KMS-11 (cell line): Measurements from ENCODE around the gene TMEM212.

Source experiments
- H2AFZ ChIP-seq: fragments of 200-600 bp; sonication (generic); 2 replicates; pipeline ENCODE4 v1.6.1; 2016; ENCODE audit warnings: antibody characterized with exemption, mixed run types, low read depth
- H3K27ac ChIP-seq: fragments of 200-600 bp; sonication (generic); 2 replicates; pipeline ENCODE4 v1.6.1; 2016; ENCODE audit warnings: mild to moderate bottlenecking, mixed run types
- H3K27me3 ChIP-seq: fragments of 200-600 bp; sonication (generic); 2 replicates; pipeline ENCODE4 v1.6.1; 2017; ENCODE audit warnings: mild to moderate bottlenecking, low read depth, mixed run types, moderate library complexity; ENCODE audit not compliant: insufficient read depth
- H3K36me3 ChIP-seq: fragments of 200-600 bp; sonication (generic); 2 replicates; pipeline ENCODE4 v1.6.1; 2017; ENCODE audit warnings: mild to moderate bottlenecking, mixed run types; ENCODE audit not compliant: insufficient read depth
- H3K4me1 ChIP-seq: fragments of 200-600 bp; sonication (generic); 2 replicates; pipeline ENCODE4 v1.6.1; 2016; ENCODE audit warnings: mild to moderate bottlenecking, low read depth, mixed run types; ENCODE audit not compliant: poor library complexity, severe bottlenecking
- H3K4me2 ChIP-seq: fragments of 200-600 bp; sonication (generic); 2 replicates; pipeline ENCODE4 v1.7.0; 2016; ENCODE audit warnings: mild to moderate bottlenecking, mixed run types
- H3K4me3 ChIP-seq: fragments of 200-600 bp; sonication (generic); IDR thresholded peaks from 2 replicates; pipeline ENCODE4 v1.6.1; 2017; ENCODE audit warnings: low read depth, low read length, mixed read lengths; ENCODE audit not compliant: insufficient read depth
- H3K79me2 ChIP-seq: fragments of 200-600 bp; sonication (generic); 2 replicates; pipeline ENCODE4 v1.6.1; 2016; ENCODE audit warnings: low read depth, mixed run types; ENCODE audit not compliant: insufficient read depth
- H3K9ac ChIP-seq: fragments of 200-600 bp; sonication (generic); 2 replicates; pipeline ENCODE4 v1.6.1; 2016; ENCODE audit warnings: mild to moderate bottlenecking, mixed run types
- H4K20me1 ChIP-seq: fragments of 200-600 bp; sonication (generic); 2 replicates; pipeline ENCODE4 v1.6.1; 2016; ENCODE audit warnings: mild to moderate bottlenecking, mixed run types; ENCODE audit not compliant: insufficient read depth
- TF ChIP-seq, protein P1 (sequence below): fragments of 200-600 bp; sonication (generic); conservative IDR thresholded peaks from 2 replicates; pipeline ENCODE4 v1.6.1; 2017; ENCODE audit warnings: low read depth, mild to moderate bottlenecking, antibody characterized with exemption, low read length, moderate library complexity, mixed read lengths

Gene TMEM212

DNA sequence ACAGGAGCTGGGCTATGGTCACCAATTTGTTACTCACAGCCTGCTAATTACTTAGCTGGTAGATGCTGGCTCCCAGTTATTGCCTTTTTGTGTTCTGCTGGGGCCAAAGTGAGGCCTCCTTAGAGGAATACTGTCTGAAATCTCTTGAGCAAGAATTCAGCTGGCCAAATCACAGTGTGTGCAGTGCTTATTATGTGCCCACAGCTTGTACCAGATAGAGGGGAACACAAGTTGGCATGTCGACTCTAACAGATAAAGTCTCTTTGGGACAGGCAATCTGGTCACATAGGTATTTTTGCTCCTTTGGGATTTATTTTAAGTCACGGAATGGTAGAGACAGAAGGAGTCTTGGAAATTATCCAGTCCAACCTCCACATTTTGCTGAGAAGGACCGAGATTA, 6.3 kb upstream of the TMEM212 start:
- H3K27ac ChIP-seq: no peak overlapping the region

DNA sequence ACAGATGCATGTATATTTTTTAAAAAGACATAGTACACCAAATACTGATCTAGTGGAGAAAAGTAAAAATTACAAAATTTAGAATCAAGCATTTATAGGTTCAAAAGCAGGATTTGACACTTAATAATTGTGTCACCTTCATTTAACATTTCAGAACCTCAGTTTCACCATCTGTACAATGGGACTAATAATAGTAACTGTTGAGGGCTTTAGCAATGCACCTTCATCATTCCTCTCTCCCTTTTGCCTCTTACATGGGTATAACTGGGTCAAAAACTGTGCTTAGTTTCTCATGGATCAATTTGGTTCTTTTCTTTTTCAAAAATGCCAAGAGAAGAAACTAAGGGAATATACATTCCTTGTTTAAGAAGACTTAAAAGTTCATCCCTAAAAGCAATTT, 5.5 kb upstream of the TMEM212 start:
- H3K27ac ChIP-seq: no peak overlapping the region
- no peaks in the 10 kb centered on the region for H3K79me2 ChIP-seq
- TF ChIP-seq, protein P1, sequence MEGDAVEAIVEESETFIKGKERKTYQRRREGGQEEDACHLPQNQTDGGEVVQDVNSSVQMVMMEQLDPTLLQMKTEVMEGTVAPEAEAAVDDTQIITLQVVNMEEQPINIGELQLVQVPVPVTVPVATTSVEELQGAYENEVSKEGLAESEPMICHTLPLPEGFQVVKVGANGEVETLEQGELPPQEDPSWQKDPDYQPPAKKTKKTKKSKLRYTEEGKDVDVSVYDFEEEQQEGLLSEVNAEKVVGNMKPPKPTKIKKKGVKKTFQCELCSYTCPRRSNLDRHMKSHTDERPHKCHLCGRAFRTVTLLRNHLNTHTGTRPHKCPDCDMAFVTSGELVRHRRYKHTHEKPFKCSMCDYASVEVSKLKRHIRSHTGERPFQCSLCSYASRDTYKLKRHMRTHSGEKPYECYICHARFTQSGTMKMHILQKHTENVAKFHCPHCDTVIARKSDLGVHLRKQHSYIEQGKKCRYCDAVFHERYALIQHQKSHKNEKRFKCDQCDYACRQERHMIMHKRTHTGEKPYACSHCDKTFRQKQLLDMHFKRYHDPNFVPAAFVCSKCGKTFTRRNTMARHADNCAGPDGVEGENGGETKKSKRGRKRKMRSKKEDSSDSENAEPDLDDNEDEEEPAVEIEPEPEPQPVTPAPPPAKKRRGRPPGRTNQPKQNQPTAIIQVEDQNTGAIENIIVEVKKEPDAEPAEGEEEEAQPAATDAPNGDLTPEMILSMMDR: no peak
- no peak overlapping the region for H3K4me2 ChIP-seq
- no peaks in the 10 kb centered on the region for H4K20me1 ChIP-seq
- H3K9ac ChIP-seq: no peak overlapping the region
- no peaks in the 10 kb centered on the region for H3K27me3 ChIP-seq
- no peak overlapping the region for H2AFZ ChIP-seq
- no peak overlapping the region for H3K4me3 ChIP-seq
- H3K36me3 ChIP-seq: no peaks in the 10 kb centered on the region
- peaks cover 6% of the 10 kb centered on the region for H3K4me1 ChIP-seq

More for the DNA sequence above, 6.3 kb upstream of the TMEM212 start:
- no peaks in the 10 kb centered on the region for H4K20me1 ChIP-seq
- H3K27me3 ChIP-seq: no peaks in the 10 kb centered on the region
- H3K4me1 ChIP-seq: peaks cover 6% of the 10 kb centered on the region
- H3K79me2 ChIP-seq: no peaks in the 10 kb centered on the region
- H3K9ac ChIP-seq: no peak overlapping the region
- TF ChIP-seq, protein P1: no peak
- H2AFZ ChIP-seq: no peak overlapping the region
- no peak overlapping the region for H3K4me2 ChIP-seq
- no peaks in the 10 kb centered on the region for H3K36me3 ChIP-seq
- no peak overlapping the region for H3K4me3 ChIP-seq

DNA sequence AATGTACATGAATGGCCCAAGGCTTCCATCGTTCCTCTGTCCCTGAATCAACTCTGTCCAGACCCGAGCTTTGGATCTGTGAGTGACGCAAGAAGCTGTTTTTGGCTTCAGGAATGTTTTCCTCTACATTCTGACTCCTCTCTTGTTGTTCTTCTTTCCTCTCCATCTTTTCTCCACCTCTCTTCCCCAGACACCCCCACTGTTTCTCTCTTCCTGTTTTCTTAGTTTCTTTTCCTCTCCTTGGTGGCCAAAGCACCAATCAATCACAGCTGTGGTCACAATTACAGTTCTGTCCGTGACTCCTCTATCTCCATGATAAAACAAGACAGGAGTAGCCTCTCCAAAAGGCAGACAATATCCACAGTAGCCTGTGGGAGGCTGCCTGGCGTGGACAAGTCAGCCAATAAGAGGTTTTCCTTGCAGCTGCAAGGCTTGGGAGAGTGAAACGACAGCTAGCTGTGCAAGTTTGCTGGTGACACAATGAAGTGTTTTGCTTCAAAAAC, 4.9 kb upstream of the TMEM212 start:
- no peak overlapping the region for H3K4me3 ChIP-seq
- no peak overlapping the region for H2AFZ ChIP-seq
- H4K20me1 ChIP-seq: no peaks in the 10 kb centered on the region
- no peaks in the 10 kb centered on the region for H3K36me3 ChIP-seq
- H3K4me2 ChIP-seq: no peak overlapping the region
- H3K4me1 ChIP-seq: peaks cover 6% of the 10 kb centered on the region
- H3K9ac ChIP-seq: no peak overlapping the region
- H3K79me2 ChIP-seq: no peaks in the 10 kb centered on the region
- no peaks in the 10 kb centered on the region for H3K27me3 ChIP-seq
- TF ChIP-seq, protein P1: no peak
- no peak overlapping the region for H3K27ac ChIP-seq

DNA sequence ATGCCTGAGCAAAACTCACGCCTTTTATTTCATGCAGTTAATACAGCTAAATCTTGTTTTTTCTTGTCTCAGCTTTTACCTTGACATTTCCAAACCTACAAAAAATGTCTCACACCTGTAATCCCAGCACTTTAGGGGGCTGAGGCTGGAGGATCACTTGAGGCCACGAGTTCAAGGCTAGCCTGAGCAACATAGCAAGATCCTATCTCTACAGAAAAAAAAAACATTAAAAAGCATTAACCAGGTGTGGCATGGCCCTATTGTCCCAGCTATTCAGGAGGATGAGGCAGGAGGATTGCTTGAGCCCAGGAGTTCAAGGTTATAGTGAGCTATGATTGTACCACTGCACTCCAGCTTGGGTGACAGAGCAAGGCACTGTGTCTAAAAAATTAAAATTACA, 3.9 kb upstream of the TMEM212 start:
- no peaks in the 10 kb centered on the region for H3K79me2 ChIP-seq
- no peak overlapping the region for H3K4me3 ChIP-seq
- H3K9ac ChIP-seq: no peak overlapping the region
- H3K4me2 ChIP-seq: no peak overlapping the region
- no peaks in the 10 kb centered on the region for H3K27me3 ChIP-seq
- H3K36me3 ChIP-seq: no peaks in the 10 kb centered on the region
- H3K4me1 ChIP-seq: peaks cover 2% of the 10 kb centered on the region
- H4K20me1 ChIP-seq: no peaks in the 10 kb centered on the region
- no peak overlapping the region for H2AFZ ChIP-seq
- TF ChIP-seq, protein P1: no peak
- H3K27ac ChIP-seq: no peak overlapping the region
